Activated naive CD4-positive, alpha-beta T cell treated with anti-CD3 and anti-CD28 coated beads, Interleukin-2, amount 50 U/mL, for 72 hours (primary cell): ENCODE results near the gene GLIS1. TPM values are rescaled to one million over a fixed set of nuclear protein-coding genes. Genes with fewer than 3 reads are reported as not detected.

Source experiments
- ATAC-seq, 2 donors: fragments of 150-1000 bp; cut with Tn5 transposase; 2 replicates each; pipeline ENCODE4 v1.10.0; 2021; ENCODE audit warnings: mild to moderate bottlenecking in 2 of 2, moderate library complexity in 2 of 2
- DNase-seq, 2 donors: peaks; one replicate each; pipeline ENCODE4 v3.0.0; 2021 to 2022; ENCODE audit warnings: low spot score in 2 of 2
- H3K27ac Mint-ChIP-seq, 2 donors: one replicate each; pipeline ENCODE4 v1.8.0; 2022; ENCODE audit warnings: mild to moderate bottlenecking in 2 of 2, mixed read lengths in 2 of 2
- H3K36me3 Mint-ChIP-seq, 2 donors: one replicate each; pipeline ENCODE4 v1.8.0; 2022; ENCODE audit warnings: mixed read lengths in 2 of 2
- H3K9me3 Mint-ChIP-seq, 2 donors: one replicate each; pipeline ENCODE4 v1.8.0; 2022; ENCODE audit warnings: mixed read lengths in 2 of 2
- total RNA-seq, 2 donors: library from RNA; stranded (reverse); gene quantifications; one replicate each; pipeline ENCODE4 v1.2.3, GENCODE V29; 2022

GLIS1 gene
- total RNA-seq, 2 donors from 2014 or later: not detected

GRCh38 chr1:53617382-53617781 lies 121.6 kb downstream of the GLIS1 start:
- Mint-ChIP-seq H3K9me3 (peaks cover 2 to 3% of the 10 kb centered on the region in 2 donors), H3K36me3 (peaks cover 0 to 4% of the 10 kb centered on the region in 2 donors), H3K27ac (peak overlapping the region in 1 of 2 donors; percentile 29)
- no peak for ATAC-seq
- DNase-seq: no peak

GRCh38 chr1:53616927-53617326 lies 122.0 kb downstream of the GLIS1 start:
- Mint-ChIP-seq H3K9me3 (peaks cover 3 to 4% of the 10 kb centered on the region in 2 donors), H3K36me3 (peaks cover 2 to 7% of the 10 kb centered on the region in 2 donors), H3K27ac (no peak overlapping the region)
- ATAC-seq (no peak), DNase-seq (peak in 1 of 2 donors; percentile 30)

DNA sequence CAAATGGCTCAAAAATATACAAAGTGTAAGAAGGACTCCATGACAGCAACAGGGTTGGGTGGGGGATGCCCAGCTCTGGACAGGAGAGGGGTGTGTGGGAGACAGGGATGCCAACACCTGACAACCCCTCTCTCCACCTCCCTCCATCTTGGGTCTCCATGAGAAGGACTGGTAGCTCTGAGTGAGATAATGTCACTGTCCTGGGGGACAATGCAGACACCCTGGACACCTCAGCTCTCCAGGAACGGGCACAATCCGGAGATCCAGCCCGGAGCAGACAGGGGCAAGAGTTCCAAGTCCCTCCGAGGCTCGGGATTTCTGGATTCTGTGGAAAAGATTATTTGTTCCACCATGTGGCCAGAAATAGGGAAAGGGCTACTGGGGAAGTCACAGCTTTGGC lies 122.5 kb downstream of the GLIS1 start:
- DNase-seq (peak in 1 of 2 donors; percentile 21), ATAC-seq (no peak)
- peaks cover 3 to 9% of the 10 kb centered on the region in 2 donors for H3K9me3 Mint-ChIP-seq
- H3K27ac Mint-ChIP-seq: no peak overlapping the region
- H3K36me3 Mint-ChIP-seq: peaks cover 6 to 11% of the 10 kb centered on the region in 2 donors

DNA sequence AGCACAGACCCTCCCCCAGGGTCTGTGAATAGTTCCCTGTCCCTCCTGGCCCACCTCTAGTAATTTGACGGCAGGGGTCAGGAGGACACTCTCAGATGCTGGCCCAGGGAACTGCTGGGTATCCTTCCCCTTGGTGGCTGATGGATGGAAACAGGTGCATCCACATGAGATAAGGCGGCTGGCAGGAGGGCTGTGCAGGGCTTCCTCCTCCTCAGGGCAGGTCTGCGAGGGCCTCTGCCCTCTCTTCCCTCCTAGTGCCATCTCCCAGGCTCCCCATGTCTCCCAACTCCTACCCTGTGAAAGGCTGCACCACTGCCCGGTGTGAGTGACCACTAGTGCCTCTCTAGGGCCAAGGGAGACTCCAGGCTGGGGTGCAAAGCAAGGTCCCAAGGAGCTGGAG lies 123.9 kb downstream of the GLIS1 start:
- peaks cover 14 to 24% of the 10 kb centered on the region in 2 donors for H3K36me3 Mint-ChIP-seq
- peaks cover 13 to 22% of the 10 kb centered on the region in 2 donors for H3K9me3 Mint-ChIP-seq

DNA sequence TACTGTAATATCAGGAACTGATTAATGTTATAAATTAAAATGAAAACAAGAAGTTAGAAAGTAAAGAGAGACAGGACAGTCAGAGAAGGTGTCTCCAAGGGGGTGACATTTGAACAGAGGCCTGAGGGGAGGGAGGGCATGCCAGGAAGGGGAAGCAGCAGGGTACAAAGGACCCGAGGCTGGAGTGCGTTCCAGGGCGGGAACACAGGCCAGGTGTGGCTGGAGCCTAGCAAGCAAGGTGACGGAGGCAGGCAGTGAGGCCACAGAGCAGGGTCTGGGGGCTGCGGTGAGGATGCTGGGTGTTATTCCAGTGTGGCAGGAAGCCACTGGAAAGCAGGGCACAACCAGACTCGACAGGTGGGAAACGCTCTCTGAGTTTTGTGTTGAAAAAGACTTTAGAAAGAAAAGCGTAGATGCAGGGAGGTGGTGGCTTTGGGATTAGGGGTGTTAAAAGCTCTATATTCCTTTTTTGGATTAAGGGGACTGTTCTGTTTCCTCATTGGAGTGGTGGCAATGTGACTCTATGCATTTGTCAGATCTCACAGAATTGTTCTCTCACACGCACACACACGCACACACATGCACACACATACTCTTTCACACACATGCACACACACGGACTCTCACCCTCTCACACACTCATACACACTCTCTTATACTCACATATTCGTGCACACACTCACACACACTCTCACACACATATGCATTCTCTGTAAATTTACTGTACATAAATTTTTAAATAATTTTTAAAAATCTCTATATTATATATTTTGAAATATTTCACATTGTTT lies 124.5 kb downstream of the GLIS1 start:
- no peak for ATAC-seq
- Mint-ChIP-seq H3K27ac (no peak overlapping the region), H3K36me3 (peaks cover 14 to 24% of the 10 kb centered on the region in 2 donors), H3K9me3 (peaks cover 13 to 22% of the 10 kb centered on the region in 2 donors)
- DNase-seq: peak in 1 of 2 donors; percentile 23

More for the DNA sequence above, 123.9 kb downstream of the GLIS1 start:
- peak in 1 of 2 donors; percentile 37 for DNase-seq
- no peak for ATAC-seq
- H3K27ac Mint-ChIP-seq: no peak overlapping the region

- peaks cover 13 to 22% of the 10 kb centered on the region in 2 donors for H3K9me3 Mint-ChIP-seq
- ATAC-seq: no peak
- H3K36me3 Mint-ChIP-seq: peaks cover 14 to 24% of the 10 kb centered on the region in 2 donors
- H3K27ac Mint-ChIP-seq: no peak overlapping the region
- no peak for DNase-seq
Observed at GRCh38 chr1:53608676-53609075, 130.3 kb downstream of the GLIS1 start.

- DNase-seq (no peak), ATAC-seq (no peak)
- Mint-ChIP-seq H3K36me3 (peaks cover 14 to 24% of the 10 kb centered on the region in 2 donors), H3K9me3 (peaks cover 13 to 22% of the 10 kb centered on the region in 2 donors), H3K27ac (no peak overlapping the region)
Observed at GRCh38 chr1:53608071-53608470, 130.9 kb downstream of the GLIS1 start.

GRCh38 chr1:53606651-53607051 lies 132.3 kb downstream of the GLIS1 start:
- DNase-seq: no peak
- no peak for ATAC-seq
- Mint-ChIP-seq H3K9me3 (peaks cover 10 to 15% of the 10 kb centered on the region in 2 donors), H3K27ac (no peak overlapping the region), H3K36me3 (peaks cover 10 to 14% of the 10 kb centered on the region in 2 donors)

DNA sequence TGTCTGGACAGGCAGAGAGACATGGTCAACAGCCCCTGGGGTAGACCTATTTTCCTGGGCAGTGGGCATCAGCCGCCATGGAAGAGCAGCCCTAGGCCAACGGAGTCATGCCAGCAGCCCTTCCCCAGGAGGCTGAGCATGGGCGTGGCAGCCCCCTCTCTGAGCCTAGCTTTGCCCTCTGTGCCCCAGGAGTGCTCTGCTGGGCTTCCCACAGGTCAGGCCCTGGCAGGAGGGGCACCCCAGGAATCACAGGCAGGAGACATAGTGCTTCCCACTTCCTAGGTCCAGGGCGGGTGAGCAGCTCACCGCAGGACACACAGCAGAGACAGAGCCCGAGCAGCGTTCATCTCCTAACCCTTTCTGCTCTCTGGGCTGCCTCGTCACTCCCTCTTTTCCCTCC lies 132.8 kb downstream of the GLIS1 start:
- Mint-ChIP-seq H3K9me3 (peaks cover 7 to 10% of the 10 kb centered on the region in 2 donors), H3K36me3 (peaks cover 5 to 9% of the 10 kb centered on the region in 2 donors), H3K27ac (no peak overlapping the region)
- DNase-seq: no peak
- no peak for ATAC-seq

GRCh38 chr1:53605181-53605580 lies 133.8 kb downstream of the GLIS1 start:
- H3K9me3 Mint-ChIP-seq: peaks cover 0 to under 1% of the 10 kb centered on the region in 2 donors
- ATAC-seq: no peak
- no peak for DNase-seq
- no peaks in the 10 kb centered on the region for H3K36me3 Mint-ChIP-seq
- no peak overlapping the region for H3K27ac Mint-ChIP-seq

GRCh38 chr1:53604291-53604919 lies 134.6 kb downstream of the GLIS1 start:
- ATAC-seq (no peak), DNase-seq (no peak)
- Mint-ChIP-seq H3K9me3 (no peaks in the 10 kb centered on the region), H3K36me3 (no peaks in the 10 kb centered on the region), H3K27ac (no peak overlapping the region)

DNA sequence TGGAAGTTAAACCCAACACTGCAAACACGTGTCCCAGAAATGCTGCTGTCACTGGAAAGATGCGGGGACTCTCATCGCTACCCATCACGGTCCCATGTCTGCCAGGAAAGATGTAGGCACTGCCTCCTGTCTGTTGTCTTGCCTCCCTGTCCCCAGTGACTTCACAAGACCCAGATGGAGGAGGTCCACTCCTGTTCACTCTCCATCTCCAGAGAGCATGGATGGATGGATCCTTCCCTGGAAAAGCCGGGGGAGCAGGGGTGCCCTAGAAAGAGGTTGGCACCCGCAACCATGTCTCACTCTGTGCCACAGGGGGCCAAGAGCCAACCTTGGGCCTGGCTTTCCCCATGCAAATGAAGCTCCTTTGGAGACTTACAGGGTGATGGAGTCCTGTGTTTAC lies 135.5 kb downstream of the GLIS1 start:
- ATAC-seq: no peak
- no peaks in the 10 kb centered on the region for H3K36me3 Mint-ChIP-seq
- no peak overlapping the region for H3K27ac Mint-ChIP-seq

DNA sequence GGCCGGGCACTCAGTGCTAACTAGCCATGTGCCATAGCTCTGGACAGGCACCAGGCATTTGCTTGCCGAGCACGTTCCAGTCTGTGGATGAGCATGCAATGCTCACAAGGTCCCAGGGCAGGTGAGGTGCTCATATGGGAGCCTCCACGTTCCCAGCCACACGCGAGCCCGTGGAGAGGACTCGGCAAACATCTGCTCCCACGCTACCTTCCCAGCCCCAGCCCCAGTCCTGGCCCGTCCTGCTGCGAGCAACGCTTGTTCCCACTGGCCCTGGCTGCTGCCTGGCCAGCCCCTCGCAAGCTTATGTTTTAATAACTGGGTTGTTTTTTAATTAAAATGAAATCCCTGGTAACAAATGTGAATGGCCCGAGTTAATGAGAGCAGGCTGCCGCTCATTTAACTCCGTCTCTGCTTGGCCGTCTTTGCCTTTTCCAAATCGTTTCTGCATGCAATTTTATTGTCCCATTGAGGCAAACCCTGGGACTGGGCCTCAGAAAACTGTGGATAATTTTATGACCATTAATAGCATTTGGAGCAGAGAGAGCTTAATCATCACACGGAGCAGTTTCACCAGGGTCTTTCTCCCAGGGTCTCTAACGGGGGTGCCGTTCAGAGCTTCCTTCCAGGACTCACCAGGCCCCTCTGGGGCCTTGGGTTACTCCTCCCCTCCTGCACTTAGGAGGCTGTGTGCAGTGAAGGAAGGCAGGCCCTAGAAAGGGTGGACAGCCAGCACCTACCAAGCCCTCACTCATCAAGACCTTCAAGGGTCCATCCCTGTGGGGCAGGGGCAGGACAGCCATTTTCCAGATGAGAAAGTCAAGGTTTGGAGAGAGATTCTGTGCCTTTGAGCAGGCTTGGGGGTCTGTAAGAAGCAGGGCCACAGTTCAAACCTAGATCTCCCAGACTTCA lies 136.8 kb downstream of the GLIS1 start:
- ATAC-seq (no peak), DNase-seq (no peak)
- H3K36me3 Mint-ChIP-seq: no peaks in the 10 kb centered on the region
- H3K9me3 Mint-ChIP-seq: no peaks in the 10 kb centered on the region
- H3K27ac Mint-ChIP-seq: no peak overlapping the region

More for the DNA sequence above, 135.5 kb downstream of the GLIS1 start:
- no peak for DNase-seq
- no peaks in the 10 kb centered on the region for H3K9me3 Mint-ChIP-seq

GRCh38 chr1:53601031-53601745 lies 137.8 kb downstream of the GLIS1 start:
- Mint-ChIP-seq H3K27ac (no peak overlapping the region), H3K36me3 (no peaks in the 10 kb centered on the region), H3K9me3 (no peaks in the 10 kb centered on the region)
- no peak for DNase-seq
- no peak for ATAC-seq

GRCh38 chr1:53600561-53600960 lies 138.4 kb downstream of the GLIS1 start:
- Mint-ChIP-seq H3K36me3 (no peaks in the 10 kb centered on the region), H3K27ac (no peak overlapping the region), H3K9me3 (no peaks in the 10 kb centered on the region)
- ATAC-seq (peak; percentile 31 to 83), DNase-seq (no peak)

GRCh38 chr1:53600001-53600400 lies 139.0 kb downstream of the GLIS1 start:
- H3K27ac Mint-ChIP-seq: no peak overlapping the region
- H3K9me3 Mint-ChIP-seq: no peaks in the 10 kb centered on the region
- H3K36me3 Mint-ChIP-seq: no peaks in the 10 kb centered on the region
- ATAC-seq (no peak), DNase-seq (no peak)
